ENCODE data around the gene PRKD1. TPM values are rescaled to one million over a fixed set of nuclear protein-coding genes. Genes with fewer than 3 reads are reported as not detected.

The PRKD1 gene
- total and polyA plus RNA-seq, 2 of the 13 experiments (the other 11 are each of a cell fraction or from before 2014, with no cell fraction given) = 0.22 to 1.3 TPM

DNA sequence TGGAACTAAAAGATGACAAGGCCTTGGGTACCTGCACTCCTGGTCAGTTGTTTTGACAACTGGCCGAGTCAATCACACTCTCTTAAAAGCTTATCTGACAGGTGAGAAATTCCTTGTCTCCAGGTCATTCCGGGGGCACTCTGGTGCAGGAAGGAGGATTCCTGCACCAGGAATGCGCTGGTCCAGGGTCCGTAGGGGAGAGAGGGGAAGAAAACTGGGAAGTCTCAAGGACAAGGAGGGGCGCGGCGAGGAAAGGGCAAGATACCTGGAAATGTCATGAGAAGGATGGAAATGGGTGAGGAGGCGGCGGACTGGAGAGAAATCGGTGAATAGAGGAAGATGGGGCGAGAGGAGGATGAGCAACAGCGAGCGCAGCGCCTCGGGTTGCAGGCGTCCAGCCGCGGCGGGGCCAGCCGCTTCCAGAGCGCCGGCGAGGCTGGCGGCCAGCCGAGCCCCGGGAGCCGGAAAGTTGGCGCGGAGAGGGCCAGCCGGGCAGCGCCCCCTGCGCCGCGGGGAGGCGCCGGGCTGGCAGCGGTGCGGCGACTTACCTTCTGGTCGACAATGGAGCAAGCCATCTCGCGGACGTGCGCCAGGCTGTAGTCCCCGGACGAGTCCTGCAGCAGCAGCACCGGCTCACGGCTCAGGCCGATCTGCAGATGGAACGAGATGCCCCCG is 809 bp downstream of the PRKD1 start (continued):
- no peak for TF ChIP-seq ZNF569 (CRISPR knock-in tag; IDR thresholded peaks at IDR 0.05; ENCODE audit: borderline replicate concordance)
- TF ChIP-seq HNRNPL (IDR thresholded peaks at IDR 0.05; ENCODE audit: low read depth, low read length) = peak; percentile 47; the same call in 1 of the 2 replicates
- peak; percentile 52; the same call in 1 of the 2 replicates for TF ChIP-seq ZNF598 (CRISPR knock-in tag; IDR thresholded peaks at IDR 0.05; ENCODE audit: borderline replicate concordance)
- no peak for TF ChIP-seq ZKSCAN5 (CRISPR knock-in tag; IDR thresholded peaks at IDR 0.05)
- no peak for TF ChIP-seq SP1 (IDR thresholded peaks at IDR 0.05)
- TF ChIP-seq SP1 (CRISPR knock-in tag; IDR thresholded peaks at IDR 0.05) = no peak
- no peak for TF ChIP-seq ZNF644 (CRISPR knock-in tag; IDR thresholded peaks at IDR 0.05; ENCODE audit: low read depth)
- TF ChIP-seq PHF8 (CRISPR knock-in tag; IDR thresholded peaks at IDR 0.05) = peak; percentile 40
- no peak for TF ChIP-seq TEAD2 (CRISPR knock-in tag; IDR thresholded peaks at IDR 0.05)
- no peak for TF ChIP-seq GLI4 (CRISPR knock-in tag; IDR thresholded peaks at IDR 0.05; ENCODE audit: borderline replicate concordance)
- TF ChIP-seq ATF3 (CRISPR knock-in tag; IDR thresholded peaks at IDR 0.05) = peak; percentile 34; the same call in 1 of the 2 replicates
- TF ChIP-seq ZNF501 (CRISPR knock-in tag; IDR thresholded peaks at IDR 0.05) = peak; percentile 60; the same call in 1 of the 2 replicates
- no peak for TF ChIP-seq PRMT3 (CRISPR knock-in tag; IDR thresholded peaks at IDR 0.05; ENCODE audit: borderline replicate concordance, low read depth)

DNA sequence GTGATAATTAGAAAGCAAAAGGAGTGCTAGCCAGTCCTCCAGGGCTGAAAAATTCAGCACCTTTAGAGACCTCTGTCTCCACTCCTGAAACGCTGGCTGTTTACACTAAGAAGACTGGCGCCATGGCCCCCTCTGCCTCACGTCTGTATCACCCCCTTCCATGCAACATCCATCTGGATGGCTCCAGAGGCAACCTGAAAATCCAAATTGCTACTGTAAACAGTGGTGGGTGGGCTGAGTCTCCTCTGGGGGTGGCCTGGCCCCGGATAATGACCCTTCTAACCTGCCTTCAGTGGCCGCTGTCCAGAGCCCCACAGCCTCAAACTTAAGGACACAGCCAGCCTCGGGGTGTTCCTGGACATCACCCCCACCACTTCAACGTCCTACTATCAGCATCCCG is 1.4 kb downstream of the PRKD1 start:
- Histone ChIP-seq H3K36me3 (replicated peaks in 1 of 2; ENCODE audit: control insufficient read depth in 1 of 2, insufficient read depth in 2 of 2, low read length in 2 of 2) (no peaks in the 10 kb centered on the region), H4K20me1 (ENCODE audit: insufficient read depth, low read length) (no peaks in the 10 kb centered on the region), H2AFZ (ENCODE audit: low read length) (no peak overlapping the region), H3K27ac (ENCODE audit: extremely low read length, insufficient read depth, low read length) (no peak overlapping the region), H3K9me3 (ENCODE audit: low read length) (no peaks in the 10 kb centered on the region), H3K4me3 (replicated peaks in 1 of 3; ENCODE audit: insufficient read depth in 1 of 3, low read depth in 2 of 3, low read length in 3 of 3) (peak overlapping the region in 2 of 3 experiments; percentile 75 to 80; a peak in 3 of 6 replicates), H3K9ac (ENCODE audit: insufficient read depth, low read depth, low read length) (peak overlapping the region; percentile 3; the same call in 1 of the 2 replicates), H3K4me2 (ENCODE audit: low read depth, low read length) (peak overlapping the region; percentile 91), H3K4me1 (ENCODE audit: insufficient read depth, low read length) (peaks cover 10% of the 10 kb centered on the region), H3K79me2 (ENCODE audit: insufficient read depth, low read length) (no peaks in the 10 kb centered on the region), H3K27me3 (ENCODE audit: control insufficient read depth in 1 of 2, insufficient read depth in 2 of 2, low read length in 2 of 2) (peaks cover 0 to 30% of the 10 kb centered on the region in 2 experiments; a peak in 4 of 5 replicates)
- in situ Hi-C loops (cut with HindIII; ENCODE audit: extremely low pct_ligation_motif_present, low pct_unique_long_range_greater_than_20kb) (no loop called here), intact Hi-C loops (cut with micrococcal nuclease; ENCODE audit: unreplicated experiment) (loop anchor here (5.0 kb wide), 1 partner anchor 1174 kb away; no protein-coding TSS in a partner anchor)
- DNase-seq (ENCODE audit: low spot score) (no peak), ATAC-seq (no peak), FAIRE-seq (no peak)
- POLR2A ChIA-PET = no interaction called here
- TF ChIP-seq FOXA1 (IDR thresholded peaks at IDR 0.05) (no peak), FOXA1 (CRISPR knock-in tag; IDR thresholded peaks at IDR 0.05) (0 out of 2 replicates have a peak, but pooled peaks have one; percentile 10), NFE2 (CRISPR knock-in tag; IDR thresholded peaks at IDR 0.05) (no peak), CENPX (CRISPR knock-in tag; IDR thresholded peaks at IDR 0.05) (0 out of 2 replicates have a peak, but pooled peaks have one; percentile 63), ZNF354B (CRISPR knock-in tag; IDR thresholded peaks at IDR 0.05) (peak; percentile 67; the same call in 1 of the 2 replicates), ZNF253 (CRISPR knock-in tag; IDR thresholded peaks at IDR 0.05; ENCODE audit: borderline replicate concordance) (peak; percentile 37; the same call in 1 of the 2 replicates), ZNF629 (CRISPR knock-in tag; conservative IDR thresholded peaks at IDR 0.05) (no peak)
- TF ChIP-seq, protein P1, sequence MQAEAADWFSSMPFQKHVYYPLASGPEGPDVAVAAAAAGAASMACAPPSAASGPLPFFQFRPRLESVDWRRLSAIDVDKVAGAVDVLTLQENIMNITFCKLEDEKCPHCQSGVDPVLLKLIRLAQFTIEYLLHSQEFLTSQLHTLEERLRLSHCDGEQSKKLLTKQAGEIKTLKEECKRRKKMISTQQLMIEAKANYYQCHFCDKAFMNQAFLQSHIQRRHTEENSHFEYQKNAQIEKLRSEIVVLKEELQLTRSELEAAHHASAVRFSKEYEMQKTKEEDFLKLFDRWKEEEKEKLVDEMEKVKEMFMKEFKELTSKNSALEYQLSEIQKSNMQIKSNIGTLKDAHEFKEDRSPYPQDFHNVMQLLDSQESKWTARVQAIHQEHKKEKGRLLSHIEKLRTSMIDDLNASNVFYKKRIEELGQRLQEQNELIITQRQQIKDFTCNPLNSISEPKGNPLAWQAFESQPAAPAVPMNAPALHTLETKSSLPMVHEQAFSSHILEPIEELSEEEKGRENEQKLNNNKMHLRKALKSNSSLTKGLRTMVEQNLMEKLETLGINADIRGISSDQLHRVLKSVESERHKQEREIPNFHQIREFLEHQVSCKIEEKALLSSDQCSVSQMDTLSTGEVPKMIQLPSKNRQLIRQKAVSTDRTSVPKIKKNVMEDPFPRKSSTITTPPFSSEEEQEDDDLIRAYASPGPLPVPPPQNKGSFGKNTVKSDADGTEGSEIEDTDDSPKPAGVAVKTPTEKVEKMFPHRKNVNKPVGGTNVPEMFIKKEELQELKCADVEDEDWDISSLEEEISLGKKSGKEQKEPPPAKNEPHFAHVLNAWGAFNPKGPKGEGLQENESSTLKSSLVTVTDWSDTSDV (CRISPR knock-in tag; IDR thresholded peaks at IDR 0.05) = no peak
- CTCF ChIA-PET (ENCODE audit: low intra/inter-chr PET ratio, low total read pairs) = no interaction called here
- 10% methylated on average over 8 of the region's 8 CpGs for WGBS (ENCODE audit: low lambda C conversion rate)
- BruUV-seq (replicated peaks) = no TSS peak

Measured in HepG2 (cell line).